Mononuclear cell (primary cell): Measurements from ENCODE around the gene TSTD1. TPM values are rescaled to one million over a fixed set of nuclear protein-coding genes. Genes with fewer than 3 reads are reported as not detected.

ENCODE experiments used
- total RNA-seq: library from RNA; depleted of rRNA; stranded (reverse); fragments of >200 nt; gene quantifications from one replicate; pipeline ENCODE4 v1.2.3, GENCODE V29; 2012

TSTD1 gene
- total RNA-seq, 1 donor = 37.0 TPM

Other genes starting within 250 kb of the TSTD1 start
- gene LY9, start 242.8 kb downstream of the TSTD1 start, total RNA-seq = 93.1 TPM
- 15.5 TPM for gene CD244, start 176.1 kb downstream of the TSTD1 start, total RNA-seq
- gene ITLN1, start 153.8 kb downstream of the TSTD1 start, total RNA-seq = 0.42 TPM
- not detected for gene ITLN2, start 84.2 kb downstream of the TSTD1 start, total RNA-seq
- 37.7 TPM for gene F11R, start 17.8 kb downstream of the TSTD1 start, total RNA-seq
- gene USF1, start 7.0 kb upstream of the TSTD1 start, total RNA-seq = 86.8 TPM
- gene ARHGAP30, start 30.9 kb upstream of the TSTD1 start, total RNA-seq = 60.3 TPM
- gene NECTIN4, start 50.6 kb upstream of the TSTD1 start, total RNA-seq = 1.4 TPM
- not detected for gene KLHDC9, start 59.4 kb upstream of the TSTD1 start, total RNA-seq
- 20.0 TPM for gene PFDN2, start 79.1 kb upstream of the TSTD1 start, total RNA-seq
- 9.0 TPM for gene NIT1, start 79.1 kb upstream of the TSTD1 start, total RNA-seq
- 27.2 TPM for gene DEDD, start 93.7 kb upstream of the TSTD1 start, total RNA-seq
- 118 TPM for gene UFC1, start 115.0 kb upstream of the TSTD1 start, total RNA-seq
- 11.1 TPM for gene USP21, start 120.5 kb upstream of the TSTD1 start, total RNA-seq
- gene PPOX, start 127.5 kb upstream of the TSTD1 start, total RNA-seq = 5.1 TPM
- 18.7 TPM for gene B4GALT3, start 138.5 kb upstream of the TSTD1 start, total RNA-seq
- 0.21 TPM for gene ADAMTS4, start 160.1 kb upstream of the TSTD1 start, total RNA-seq
- gene NDUFS2, start 163.4 kb upstream of the TSTD1 start, total RNA-seq = 38.0 TPM
- gene FCER1G, start 176.3 kb upstream of the TSTD1 start, total RNA-seq = 190 TPM
- gene APOA2, start 184.7 kb upstream of the TSTD1 start, total RNA-seq = not detected
- gene TOMM40L, start 187.1 kb upstream of the TSTD1 start, total RNA-seq = 10.0 TPM
- 0.31 TPM for gene NR1I3, start 199.2 kb upstream of the TSTD1 start, total RNA-seq
- gene PCP4L1, start 219.8 kb upstream of the TSTD1 start, total RNA-seq = not detected